Osteoblast (primary cell): ENCODE data around the gene ZMYND11. TPM values are rescaled to one million over a fixed set of nuclear protein-coding genes. Genes with fewer than 3 reads are reported as not detected.

ENCODE experiments used
- DNase-seq: peaks from one replicate; pipeline ENCODE4 v3.0.0; 2011; ENCODE audit warnings: low spot score, mixed read lengths; ENCODE audit not compliant: insufficient read length; ENCODE audit errors: missing footprints
- H2AFZ ChIP-seq: 2 replicates; pipeline ENCODE4 v1.6.0; 2011; ENCODE audit warnings: mild to moderate bottlenecking, low read length
- H3K27ac ChIP-seq: 2 replicates; pipeline ENCODE4 v1.5.1; 2011; ENCODE audit warnings: mild to moderate bottlenecking, low read depth, low read length, moderate library complexity
- H3K27me3 ChIP-seq: 2 replicates; pipeline ENCODE4 v1.6.0; 2012; ENCODE audit warnings: mild to moderate bottlenecking, control low read depth, inconsistent platforms, low read length, moderate library complexity; ENCODE audit not compliant: insufficient read depth
- H3K36me3 ChIP-seq: 2 replicates; pipeline ENCODE4 v1.5.1; 2011; ENCODE audit warnings: mild to moderate bottlenecking, low read length, control low read depth, moderate library complexity; ENCODE audit not compliant: insufficient read depth
- H3K4me1 ChIP-seq: 2 replicates; pipeline ENCODE4 v1.5.1; 2011; ENCODE audit warnings: mild to moderate bottlenecking, low read length, control low read depth, moderate library complexity; ENCODE audit not compliant: insufficient read depth
- H3K4me2 ChIP-seq: 2 replicates; pipeline ENCODE4 v1.6.0; 2011; ENCODE audit warnings: mild to moderate bottlenecking, low read length; ENCODE audit not compliant: insufficient read depth
- H3K4me3 ChIP-seq: fragments of 200-600 bp; sonication (generic); 3 replicates; pipeline ENCODE4 v1.5.1; 2012; ENCODE audit warnings: mild to moderate bottlenecking, low read length, inconsistent platforms; ENCODE audit not compliant: insufficient read depth
- H3K79me2 ChIP-seq: 2 replicates; pipeline ENCODE4 v1.6.0; 2012; ENCODE audit warnings: mild to moderate bottlenecking, low read length, control low read depth, inconsistent platforms; ENCODE audit not compliant: insufficient read depth
- H3K9me3 ChIP-seq: 2 replicates; pipeline ENCODE4 v1.5.1; 2011; ENCODE audit warnings: low read depth, low read length, control low read depth
- H4K20me1 ChIP-seq: 2 replicates; pipeline ENCODE4 v1.6.0; 2012; ENCODE audit warnings: mild to moderate bottlenecking, low read length, control low read depth; ENCODE audit not compliant: insufficient read depth
- CTCF ChIP-seq: IDR thresholded peaks from 2 replicates; pipeline ENCODE4 v1.5.1; 2011; ENCODE audit warnings: mild to moderate bottlenecking, low read depth, low read length, moderate library complexity; ENCODE audit errors: extremely low read depth
- total RNA-seq: library from RNA; depleted of rRNA; stranded (reverse); fragments of >200 nt; gene quantifications from 2 replicates; pipeline ENCODE4 v1.2.3, GENCODE V29; 2012

The ZMYND11 gene
- total RNA-seq, 1 donor: 56.5 TPM

DNA sequence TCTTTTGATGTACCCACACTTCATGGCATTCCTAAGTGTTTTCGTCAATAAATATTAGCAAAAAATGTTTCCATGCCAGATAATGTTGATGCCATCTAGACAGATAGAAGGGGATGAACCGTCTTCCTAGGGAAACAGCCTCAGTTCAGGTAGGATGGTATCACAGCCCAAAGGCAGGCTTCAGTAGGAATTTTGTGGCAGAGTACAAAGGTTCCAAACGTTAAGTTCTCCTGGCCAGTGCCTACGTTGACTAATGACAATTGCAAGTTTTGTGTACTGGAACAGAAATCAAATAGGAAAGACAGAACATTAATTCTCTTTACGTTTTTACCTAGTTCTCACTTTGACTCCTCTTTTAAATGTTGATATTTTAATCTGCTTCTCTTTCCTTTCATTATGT is 75.0 kb downstream of the ZMYND11 start:
- H3K36me3 ChIP-seq: peaks cover 4% of the 10 kb centered on the region

GRCh38 chr10:215444-215843 is 80.2 kb downstream of the ZMYND11 start:
- Histone ChIP-seq H3K27me3 (no peaks in the 10 kb centered on the region), H3K9me3 (no peaks in the 10 kb centered on the region), H3K4me3 (no peak overlapping the region), H3K27ac (no peak overlapping the region), H3K36me3 (no peaks in the 10 kb centered on the region), H3K4me2 (no peak overlapping the region), H4K20me1 (no peaks in the 10 kb centered on the region), H2AFZ (no peak overlapping the region), H3K4me1 (no peaks in the 10 kb centered on the region), H3K79me2 (peaks cover 2% of the 10 kb centered on the region)
- no peak for DNase-seq
- TF ChIP-seq CTCF: no peak

More for the DNA sequence above, 75.0 kb downstream of the ZMYND11 start:
- Histone ChIP-seq H3K4me3 (no peak overlapping the region), H3K4me2 (no peak overlapping the region), H3K27me3 (no peaks in the 10 kb centered on the region), H3K79me2 (peaks cover 6% of the 10 kb centered on the region), H3K27ac (no peak overlapping the region), H4K20me1 (no peaks in the 10 kb centered on the region), H2AFZ (no peak overlapping the region), H3K9me3 (no peaks in the 10 kb centered on the region), H3K4me1 (no peaks in the 10 kb centered on the region)
- TF ChIP-seq CTCF: no peak
- no peak for DNase-seq

DNA sequence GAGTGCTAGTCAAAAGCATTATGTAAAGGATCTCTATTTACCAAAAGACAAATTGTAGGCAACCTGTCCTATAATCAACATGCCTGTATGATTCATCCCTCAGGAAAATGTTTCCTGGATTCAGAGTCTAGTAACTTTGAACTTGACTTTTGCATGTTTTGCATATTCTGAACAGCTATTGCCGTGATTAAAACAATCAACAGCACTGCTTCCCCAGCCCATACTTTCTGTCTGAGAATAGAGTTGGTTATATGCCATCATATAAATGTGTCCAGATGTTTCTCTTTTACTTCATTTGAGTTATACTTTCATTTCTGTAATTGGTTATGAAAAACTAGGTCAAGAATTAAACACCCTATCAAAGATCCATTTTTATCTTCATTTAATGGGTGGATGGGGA is 83.5 kb downstream of the ZMYND11 start:
- no peak overlapping the region for H3K4me2 ChIP-seq
- H3K36me3 ChIP-seq: no peaks in the 10 kb centered on the region
- no peak for TF ChIP-seq CTCF
- DNase-seq: no peak
- no peaks in the 10 kb centered on the region for H3K4me1 ChIP-seq
- H3K9me3 ChIP-seq: no peaks in the 10 kb centered on the region
- no peak overlapping the region for H3K27ac ChIP-seq
- no peak overlapping the region for H2AFZ ChIP-seq
- no peaks in the 10 kb centered on the region for H4K20me1 ChIP-seq
- H3K27me3 ChIP-seq: no peaks in the 10 kb centered on the region
- no peak overlapping the region for H3K4me3 ChIP-seq
- no peaks in the 10 kb centered on the region for H3K79me2 ChIP-seq

- no peak overlapping the region for H3K4me2 ChIP-seq
These were observed 84.6 kb downstream of the ZMYND11 start for GRCh38 chr10:219731-220472.

More at GRCh38 chr10:219731-220472, 84.6 kb downstream of the ZMYND11 start:
- Histone ChIP-seq H3K4me3 (no peak overlapping the region), H3K27ac (no peak overlapping the region), H4K20me1 (no peaks in the 10 kb centered on the region), H3K79me2 (no peaks in the 10 kb centered on the region), H3K9me3 (no peaks in the 10 kb centered on the region), H3K36me3 (no peaks in the 10 kb centered on the region), H3K4me1 (no peaks in the 10 kb centered on the region), H3K27me3 (no peaks in the 10 kb centered on the region), H2AFZ (no peak overlapping the region)
- TF ChIP-seq CTCF: no peak
- DNase-seq: no peak
